K562 (cell line): ENCODE results near the gene PRDX2. TPM values are rescaled to one million over a fixed set of nuclear protein-coding genes. Genes with fewer than 3 reads are reported as not detected.
A peak's percentile ranks its signal among the peaks of the same experiment; 100 is the strongest.

Experiments
- ETS2 ChIP-seq: IDR thresholded peaks from 2 replicates; pipeline ENCODE4 v1.6.1; 2016; ENCODE audit warnings: borderline replicate concordance, missing genetic modification characterization, mild to moderate bottlenecking, moderate library complexity, missing compliant biosample characterization; ENCODE audit not compliant: poor library complexity, severe bottlenecking
- HEY1 ChIP-seq: fragments of 250-450 bp; sonication (Bioruptor Pico); IDR thresholded peaks from 2 replicates; pipeline ENCODE4 v1.5.0; 2020; ENCODE audit warnings: mild to moderate bottlenecking, moderate library complexity, borderline replicate concordance
- HOXB6 ChIP-seq: fragments of 250-450 bp; sonication (Bioruptor Pico); IDR thresholded peaks from 2 replicates; pipeline ENCODE4 v1.5.1; 2022; ENCODE audit warnings: mild to moderate bottlenecking, borderline replicate concordance
- MYC ChIP-seq, 2 experiments: fragments of 250-450 bp in 1 of 2; sonication (Bioruptor Pico) in 1 of 2; IDR thresholded peaks; 2 replicates each; pipeline versions ENCODE4 v1.5.1 to v1.6.1; 2012 to 2021; ENCODE audit warnings: low read depth in 2 of 2, borderline replicate concordance in 1 of 2, improper control_type of control experiment in 1 of 2, low read length in 1 of 2, mild to moderate bottlenecking in 1 of 2, moderate library complexity in 1 of 2
- NR3C1 ChIP-seq: sonication (generic); formaldehyde crosslinking; IDR thresholded peaks from 2 replicates; pipeline ENCODE4 v1.8.1; 2022; ENCODE audit warnings: missing genetic modification reagents
- SP1 ChIP-seq: sonication (generic); formaldehyde crosslinking; IDR thresholded peaks from 2 replicates; pipeline ENCODE4 v1.8.1; 2022; ENCODE audit warnings: mild to moderate bottlenecking, missing genetic modification reagents
- SRSF3 ChIP-seq: fragments of 200-400 bp; formaldehyde crosslinking; IDR thresholded peaks from 2 replicates; pipeline ENCODE4 v1.6.1; 2016; ENCODE audit warnings: mild to moderate bottlenecking, low read length, moderate library complexity; ENCODE audit not compliant: insufficient read depth
- ZBTB12 ChIP-seq: fragments of 250-450 bp; sonication (Bioruptor Pico); IDR thresholded peaks from 2 replicates; pipeline ENCODE4 v1.4.0; 2020
- ZNF121 ChIP-seq: sonication (generic); formaldehyde crosslinking; conservative IDR thresholded peaks from 2 replicates; pipeline ENCODE4 v1.8.0; 2022; ENCODE audit warnings: missing genetic modification reagents
- polyA plus RNA-seq, 8 experiments: library from polyadenylated mRNA; depleted of rRNA in 4 of 8; stranded (reverse) in 5 of 8; unstranded in 3 of 8; fragments of >200 nt; fragmentation: Nextera tagmentation in 2 of 8; fragmentation: Illumina TruSeq in 1 of 8; extraction: Ambion mirVana in 2 of 8; extraction: Trizol in 1 of 8; gene quantifications; 2 replicates each; pipeline versions ENCODE4 v1.2.1 to v1.2.3, GENCODE V29; 2011 to 2014; ENCODE audit warnings: inconsistent platforms in 1 of 8, missing spikeins in 1 of 8
- total RNA-seq, 7 experiments: library from RNA; depleted of rRNA in 6 of 7; stranded (reverse); fragments of >200 nt in 6 of 7; fragmentation: Illumina TruSeq in 2 of 7; extraction: Trizol in 2 of 7; gene quantifications; 2 replicates each; pipeline versions ENCODE4 v1.2.1 to v1.2.3, GENCODE V29; 2011 to 2021; ENCODE audit warnings: low replicate concordance in 1 of 7
- TF ChIP-seq, protein P1 (sequence below): IDR thresholded peaks from 2 replicates; pipeline ENCODE4 v1.6.1; 2011; ENCODE audit warnings: borderline replicate concordance, low read depth, mild to moderate bottlenecking, moderate library complexity, low read length; ENCODE audit not compliant: insufficient read depth, poor library complexity, severe bottlenecking
- TF ChIP-seq, protein P2 (sequence below): sonication (generic); formaldehyde crosslinking; IDR thresholded peaks from 2 replicates; pipeline ENCODE4 v1.8.0; 2023; ENCODE audit warnings: mild to moderate bottlenecking, missing genetic modification reagents
- TF ChIP-seq, protein P3 (sequence below), 2 experiments: IDR thresholded peaks in 1 of 2; conservative IDR thresholded peaks in 1 of 2; 2 replicates each; pipeline ENCODE4 v1.6.1; 2016; ENCODE audit warnings: low read depth in 2 of 2, mild to moderate bottlenecking in 1 of 2, missing compliant biosample characterization in 1 of 2, missing genetic modification characterization in 1 of 2, moderate library complexity in 1 of 2
- TF ChIP-seq, protein P4 (sequence below): sonication (generic); formaldehyde crosslinking; IDR thresholded peaks from 2 replicates; pipeline ENCODE4 v1.8.0; 2022; ENCODE audit warnings: mild to moderate bottlenecking, missing genetic modification reagents
- TF ChIP-seq, protein P5 (sequence below): fragments of 450-650 bp; formaldehyde crosslinking; IDR thresholded peaks from 2 replicates; pipeline ENCODE4 v1.4.0; 2022; ENCODE audit warnings: missing genetic modification characterization

The PRDX2 gene
- total and polyA plus RNA-seq, 9 of the 15 experiments (the other 6 are each of a cell fraction or from before 2014, with no cell fraction given) = 206 to 1,183 (median 415) TPM

GRCh38 chr19:12838886-12839756 lies 37.5 kb upstream of the PRDX2 start (continued):
- TF ChIP-seq MYC (IDR thresholded peaks at IDR 0.05; ENCODE audit: low read depth, low read length) (peak; percentile 48; the same call in 1 of the 2 replicates), MYC (CRISPR knock-in tag; IDR thresholded peaks at IDR 0.05; ENCODE audit: borderline replicate concordance, low read depth) (no peak), HOXB6 (CRISPR knock-in tag) (no peak), ZNF121 (CRISPR knock-in tag) (no peak), ETS2 (no peak), SRSF3 (no peak), SP1 (CRISPR knock-in tag) (no peak), NR3C1 (CRISPR knock-in tag) (no peak), HEY1 (CRISPR knock-in tag) (no peak), ZBTB12 (CRISPR knock-in tag) (0 out of 2 replicates have a peak, but pooled peaks have one; percentile 30)
- TF ChIP-seq, protein P1, sequence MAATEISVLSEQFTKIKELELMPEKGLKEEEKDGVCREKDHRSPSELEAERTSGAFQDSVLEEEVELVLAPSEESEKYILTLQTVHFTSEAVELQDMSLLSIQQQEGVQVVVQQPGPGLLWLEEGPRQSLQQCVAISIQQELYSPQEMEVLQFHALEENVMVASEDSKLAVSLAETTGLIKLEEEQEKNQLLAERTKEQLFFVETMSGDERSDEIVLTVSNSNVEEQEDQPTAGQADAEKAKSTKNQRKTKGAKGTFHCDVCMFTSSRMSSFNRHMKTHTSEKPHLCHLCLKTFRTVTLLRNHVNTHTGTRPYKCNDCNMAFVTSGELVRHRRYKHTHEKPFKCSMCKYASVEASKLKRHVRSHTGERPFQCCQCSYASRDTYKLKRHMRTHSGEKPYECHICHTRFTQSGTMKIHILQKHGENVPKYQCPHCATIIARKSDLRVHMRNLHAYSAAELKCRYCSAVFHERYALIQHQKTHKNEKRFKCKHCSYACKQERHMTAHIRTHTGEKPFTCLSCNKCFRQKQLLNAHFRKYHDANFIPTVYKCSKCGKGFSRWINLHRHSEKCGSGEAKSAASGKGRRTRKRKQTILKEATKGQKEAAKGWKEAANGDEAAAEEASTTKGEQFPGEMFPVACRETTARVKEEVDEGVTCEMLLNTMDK = no peak
- TF ChIP-seq, protein P2, sequence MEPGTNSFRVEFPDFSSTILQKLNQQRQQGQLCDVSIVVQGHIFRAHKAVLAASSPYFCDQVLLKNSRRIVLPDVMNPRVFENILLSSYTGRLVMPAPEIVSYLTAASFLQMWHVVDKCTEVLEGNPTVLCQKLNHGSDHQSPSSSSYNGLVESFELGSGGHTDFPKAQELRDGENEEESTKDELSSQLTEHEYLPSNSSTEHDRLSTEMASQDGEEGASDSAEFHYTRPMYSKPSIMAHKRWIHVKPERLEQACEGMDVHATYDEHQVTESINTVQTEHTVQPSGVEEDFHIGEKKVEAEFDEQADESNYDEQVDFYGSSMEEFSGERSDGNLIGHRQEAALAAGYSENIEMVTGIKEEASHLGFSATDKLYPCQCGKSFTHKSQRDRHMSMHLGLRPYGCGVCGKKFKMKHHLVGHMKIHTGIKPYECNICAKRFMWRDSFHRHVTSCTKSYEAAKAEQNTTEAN (CRISPR knock-in tag) = no peak
- TF ChIP-seq, protein P3, sequence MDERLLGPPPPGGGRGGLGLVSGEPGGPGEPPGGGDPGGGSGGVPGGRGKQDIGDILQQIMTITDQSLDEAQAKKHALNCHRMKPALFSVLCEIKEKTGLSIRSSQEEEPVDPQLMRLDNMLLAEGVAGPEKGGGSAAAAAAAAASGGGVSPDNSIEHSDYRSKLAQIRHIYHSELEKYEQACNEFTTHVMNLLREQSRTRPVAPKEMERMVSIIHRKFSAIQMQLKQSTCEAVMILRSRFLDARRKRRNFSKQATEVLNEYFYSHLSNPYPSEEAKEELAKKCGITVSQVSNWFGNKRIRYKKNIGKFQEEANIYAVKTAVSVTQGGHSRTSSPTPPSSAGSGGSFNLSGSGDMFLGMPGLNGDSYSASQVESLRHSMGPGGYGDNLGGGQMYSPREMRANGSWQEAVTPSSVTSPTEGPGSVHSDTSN (CRISPR knock-in tag; IDR thresholded peaks at IDR 0.05; ENCODE audit: low read depth) = no peak
- TF ChIP-seq, protein P3 (tag; conservative IDR thresholded peaks at IDR 0.05; ENCODE audit: low read depth) = no peak
- TF ChIP-seq, protein P4, sequence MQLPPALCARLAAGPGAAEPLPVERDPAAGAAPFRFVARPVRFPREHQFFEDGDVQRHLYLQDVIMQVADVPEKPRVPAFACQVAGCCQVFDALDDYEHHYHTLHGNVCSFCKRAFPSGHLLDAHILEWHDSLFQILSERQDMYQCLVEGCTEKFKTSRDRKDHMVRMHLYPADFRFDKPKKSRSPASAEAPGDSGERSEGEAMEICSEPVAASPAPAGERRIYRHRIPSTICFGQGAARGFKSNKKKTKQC = no peak
- TF ChIP-seq, protein P5, sequence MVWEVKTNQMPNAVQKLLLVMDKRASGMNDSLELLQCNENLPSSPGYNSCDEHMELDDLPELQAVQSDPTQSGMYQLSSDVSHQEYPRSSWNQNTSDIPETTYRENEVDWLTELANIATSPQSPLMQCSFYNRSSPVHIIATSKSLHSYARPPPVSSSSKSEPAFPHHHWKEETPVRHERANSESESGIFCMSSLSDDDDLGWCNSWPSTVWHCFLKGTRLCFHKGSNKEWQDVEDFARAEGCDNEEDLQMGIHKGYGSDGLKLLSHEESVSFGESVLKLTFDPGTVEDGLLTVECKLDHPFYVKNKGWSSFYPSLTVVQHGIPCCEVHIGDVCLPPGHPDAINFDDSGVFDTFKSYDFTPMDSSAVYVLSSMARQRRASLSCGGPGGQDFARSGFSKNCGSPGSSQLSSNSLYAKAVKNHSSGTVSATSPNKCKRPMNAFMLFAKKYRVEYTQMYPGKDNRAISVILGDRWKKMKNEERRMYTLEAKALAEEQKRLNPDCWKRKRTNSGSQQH (CRISPR knock-in tag) = no peak
